Measurements from ENCODE around the gene HOXA6.

DNA sequence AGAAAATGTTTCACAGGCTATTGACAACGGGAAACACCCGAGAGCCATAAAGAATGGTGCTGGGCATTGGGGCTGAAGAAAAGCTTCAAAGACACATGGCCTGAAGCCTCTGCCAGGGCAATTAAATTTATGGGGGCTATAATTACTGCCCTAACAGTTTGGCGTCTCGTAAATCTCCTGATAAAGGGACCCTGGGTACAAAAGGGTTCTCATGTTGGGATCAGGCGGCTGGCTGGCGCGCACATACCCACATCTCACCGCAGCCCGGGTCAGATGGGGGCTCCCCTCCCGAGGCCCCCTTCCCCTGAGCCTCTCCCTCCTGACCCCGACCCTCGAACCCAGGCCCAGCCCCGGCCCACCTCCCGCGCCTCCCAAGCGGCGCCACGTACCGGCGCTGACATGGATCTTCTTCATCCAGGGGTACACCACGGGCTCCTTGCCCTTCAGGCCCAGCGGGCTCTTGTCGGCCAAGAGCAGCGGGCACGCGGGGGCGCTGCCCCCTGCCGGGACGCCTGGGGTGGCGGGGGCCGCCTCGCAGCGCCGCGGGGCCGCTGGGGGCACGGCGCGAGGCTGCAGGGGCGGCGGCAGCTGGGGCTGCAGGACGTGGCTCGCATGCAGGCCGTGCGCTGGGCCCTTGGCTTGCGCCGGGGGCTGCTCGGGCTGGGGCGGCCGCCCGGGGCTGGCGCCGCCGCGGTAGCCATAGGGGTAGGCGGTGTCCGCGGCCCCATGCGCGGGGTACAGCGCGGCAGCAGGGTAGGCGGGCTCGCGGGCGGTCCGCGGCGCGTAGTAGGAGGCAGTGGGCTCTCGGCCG is 17.6 kb downstream of the HOXA6 start:
- TF ChIP-seq, protein P1, sequence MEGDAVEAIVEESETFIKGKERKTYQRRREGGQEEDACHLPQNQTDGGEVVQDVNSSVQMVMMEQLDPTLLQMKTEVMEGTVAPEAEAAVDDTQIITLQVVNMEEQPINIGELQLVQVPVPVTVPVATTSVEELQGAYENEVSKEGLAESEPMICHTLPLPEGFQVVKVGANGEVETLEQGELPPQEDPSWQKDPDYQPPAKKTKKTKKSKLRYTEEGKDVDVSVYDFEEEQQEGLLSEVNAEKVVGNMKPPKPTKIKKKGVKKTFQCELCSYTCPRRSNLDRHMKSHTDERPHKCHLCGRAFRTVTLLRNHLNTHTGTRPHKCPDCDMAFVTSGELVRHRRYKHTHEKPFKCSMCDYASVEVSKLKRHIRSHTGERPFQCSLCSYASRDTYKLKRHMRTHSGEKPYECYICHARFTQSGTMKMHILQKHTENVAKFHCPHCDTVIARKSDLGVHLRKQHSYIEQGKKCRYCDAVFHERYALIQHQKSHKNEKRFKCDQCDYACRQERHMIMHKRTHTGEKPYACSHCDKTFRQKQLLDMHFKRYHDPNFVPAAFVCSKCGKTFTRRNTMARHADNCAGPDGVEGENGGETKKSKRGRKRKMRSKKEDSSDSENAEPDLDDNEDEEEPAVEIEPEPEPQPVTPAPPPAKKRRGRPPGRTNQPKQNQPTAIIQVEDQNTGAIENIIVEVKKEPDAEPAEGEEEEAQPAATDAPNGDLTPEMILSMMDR (IDR thresholded peaks at IDR 0.05), result peak in 1 of 4 experiments; percentile 54
- TF ChIP-seq POLR2A (IDR thresholded peaks at IDR 0.05) (no peak), POLR2AphosphoS5 (IDR thresholded peaks at IDR 0.05) (no peak)
